ENCODE data around the gene SLC16A7.

GRCh38 chr12:59716043-59716442 lies 120.2 kb downstream of the SLC16A7 start:
- TF ChIP-seq CTCF (IDR thresholded peaks at IDR 0.05), result no peak
- TF ChIP-seq POLR2A (IDR thresholded peaks at IDR 0.05), result no peak
